B cell (primary cell): ENCODE data around the gene CTNNA3. TPM values are rescaled to one million over a fixed set of nuclear protein-coding genes. Genes with fewer than 3 reads are reported as not detected.

Experiments used
- ATAC-seq: fragments of 200-7000 bp; cut with Tn5 transposase; one replicate; pipeline ENCODE4 v1.10.0; 2021; ENCODE audit warnings: low read depth, mild to moderate bottlenecking, moderate number of reproducible peaks, moderate library complexity
- CTCF ChIA-PET: fragments of 350-600 bp; sonication (Branson Sonifier 250); formaldehyde crosslinking; loops from one replicate; lab custom pipeline; 2021; ENCODE audit warnings: antibody characterized with exemption, inconsistent platforms; lab: Charles Lee
- POLR2A ChIA-PET: fragments of 350-600 bp; sonication (Branson Sonifier 250); formaldehyde crosslinking; loops from one replicate; lab custom pipeline; 2021; ENCODE audit warnings: antibody characterized with exemption; lab: Charles Lee
- DNase-seq: peaks from one replicate; pipeline ENCODE4 v3.0.0; 2013
- H2AFZ ChIP-seq: 2 replicates; pipeline ENCODE4 v1.6.1; 2012; ENCODE audit warnings: mild to moderate bottlenecking, low read depth, low read length; ENCODE audit not compliant: insufficient read depth, poor library complexity, severe bottlenecking
- H3K27ac ChIP-seq, 2 donors: 1 replicate in 1 of 2; 2 replicates in 1 of 2; pipeline ENCODE4 v1.5.1; 2012 to 2013; ENCODE audit warnings: low read length in 2 of 2, mild to moderate bottlenecking in 2 of 2, moderate library complexity in 1 of 2
- H3K27me3 ChIP-seq, 4 experiments: fragments of 200-600 bp in 1 of 4; sonication (generic) in 1 of 4; replicated peaks in 1 of 4; 1 replicate in 2 of 4; 2 replicates in 2 of 4; pipeline versions ENCODE4 v1.6.1 to v1.7.0; 2013 to 2016; ENCODE audit warnings: low read length in 3 of 4, mild to moderate bottlenecking in 2 of 4, mixed read lengths in 1 of 4, moderate library complexity in 1 of 4; ENCODE audit not compliant: insufficient read depth in 4 of 4, control insufficient read depth in 3 of 4; ENCODE audit errors: control extremely low read depth in 1 of 4
- H3K36me3 ChIP-seq, 2 experiments: replicated peaks in 1 of 2; 1 replicate in 1 of 2; 2 replicates in 1 of 2; pipeline versions ENCODE4 v1.6.1 to v1.7.1; 2013; ENCODE audit warnings: low read length in 1 of 2; ENCODE audit not compliant: insufficient read depth in 2 of 2, control insufficient read depth in 1 of 2; ENCODE audit errors: control extremely low read depth in 1 of 2, extremely low read depth in 1 of 2
- H3K4me1 ChIP-seq, 2 donors: fragments of 200-600 bp in 1 of 2; sonication (generic) in 1 of 2; 1 replicate in 1 of 2; 2 replicates in 1 of 2; pipeline versions ENCODE4 v1.5.1 to v1.6.1; 2013 to 2017; ENCODE audit warnings: low read length in 2 of 2; ENCODE audit not compliant: control insufficient read depth in 2 of 2, insufficient read depth in 2 of 2
- H3K4me2 ChIP-seq: replicated peaks from 2 replicates; pipeline ENCODE3; 2012; ENCODE audit warnings: mild to moderate bottlenecking, low read depth, low read length; ENCODE audit not compliant: poor library complexity, severe bottlenecking
- H3K4me3 ChIP-seq, 5 experiments: fragments of 200-600 bp in 1 of 5; sonication (generic) in 1 of 5; 1 replicate in 3 of 5; 2 replicates in 2 of 5; pipeline versions ENCODE4 v1.5.1 to v1.7.0; 2011 to 2016; ENCODE audit warnings: low read length in 4 of 5, mild to moderate bottlenecking in 4 of 5, low read depth in 2 of 5, control low read depth in 1 of 5, moderate library complexity in 1 of 5; ENCODE audit not compliant: insufficient read depth in 1 of 5; ENCODE audit errors: control extremely low read depth in 1 of 5, extremely low read depth in 1 of 5
- H3K79me2 ChIP-seq: fragments of 200-600 bp; sonication (generic); one replicate; pipeline ENCODE4 v1.6.0; 2016; ENCODE audit warnings: low read length; ENCODE audit not compliant: control insufficient read depth, insufficient read depth
- H3K9ac ChIP-seq: fragments of 200-600 bp; sonication (generic); 2 replicates; pipeline ENCODE4 v1.6.1; 2017; ENCODE audit warnings: mild to moderate bottlenecking, low read length, moderate library complexity
- H3K9me3 ChIP-seq, 3 donors: one replicate each; pipeline versions ENCODE4 v1.6.1 to v1.7.1; 2013; ENCODE audit warnings: low read length in 2 of 3; ENCODE audit not compliant: control insufficient read depth in 2 of 3, insufficient read depth in 1 of 3; ENCODE audit errors: control extremely low read depth in 1 of 3
- H4K20me1 ChIP-seq: 2 replicates; pipeline ENCODE4 v1.6.0; 2012; ENCODE audit warnings: mild to moderate bottlenecking, low read length; ENCODE audit not compliant: insufficient read depth, control insufficient read depth, poor library complexity, severe bottlenecking
- H3K27ac Mint-ChIP-seq: one replicate; pipeline ENCODE4 v1.8.0; 2021; ENCODE audit warnings: mixed read lengths
- H3K27me3 Mint-ChIP-seq: one replicate; pipeline ENCODE4 v1.8.0; 2021; ENCODE audit warnings: mixed read lengths
- H3K4me1 Mint-ChIP-seq: one replicate; pipeline ENCODE4 v1.8.0; 2021; ENCODE audit warnings: mixed read lengths
- H3K4me3 Mint-ChIP-seq: one replicate; pipeline ENCODE4 v1.8.0; 2021; ENCODE audit warnings: mixed read lengths
- H3K9me3 Mint-ChIP-seq: one replicate; pipeline ENCODE4 v1.8.0; 2022; ENCODE audit warnings: mixed read lengths; ENCODE audit not compliant: insufficient read depth
- EZH2 ChIP-seq: IDR thresholded peaks from 2 replicates; pipeline ENCODE4 v1.6.1; 2012; ENCODE audit warnings: borderline replicate concordance, low read depth, mild to moderate bottlenecking, moderate library complexity, low read length; ENCODE audit not compliant: insufficient read depth, poor library complexity, severe bottlenecking
- WGBS: methylation state at CpG from one replicate; pipeline ENCODE4 v1.1.5; 2013; ENCODE audit warnings: missing lambda C conversion rate; ENCODE audit not compliant: insufficient coverage; 5-methylcytosine and 5-hydroxymethylcytosine counted together
- intact Hi-C: fragments of 100-400 bp; cut with micrococcal nuclease; formaldehyde crosslinking; loops from one replicate; pipeline ENCODE4 v1.10.0; 2022
- polyA plus RNA-seq: library from polyadenylated mRNA; depleted of rRNA; stranded (reverse); fragments of >200 nt; gene quantifications from 2 replicates; pipeline ENCODE4 v1.2.3, GENCODE V29; 2012
- total RNA-seq, 2 donors: library from RNA; stranded (reverse); fragments of 120-200 nt in 1 of 2; gene quantifications; 1 replicate in 1 of 2; 2 replicates in 1 of 2; pipeline versions ENCODE4 v1.2.3 to v1.2.4, GENCODE V29; 2013 to 2022
- TF ChIP-seq, protein P1 (sequence below): fragments of 200-600 bp; IDR thresholded peaks from one replicate; pipeline ENCODE4 v1.8.0; 2022; ENCODE audit warnings: antibody characterized with exemption, mild to moderate bottlenecking

Gene CTNNA3
- total and polyA plus RNA-seq, 2 donors (not counting 1 experiment from before 2014, with no cell fraction given), result 0.01 TPM; not detected in 1

DNA sequence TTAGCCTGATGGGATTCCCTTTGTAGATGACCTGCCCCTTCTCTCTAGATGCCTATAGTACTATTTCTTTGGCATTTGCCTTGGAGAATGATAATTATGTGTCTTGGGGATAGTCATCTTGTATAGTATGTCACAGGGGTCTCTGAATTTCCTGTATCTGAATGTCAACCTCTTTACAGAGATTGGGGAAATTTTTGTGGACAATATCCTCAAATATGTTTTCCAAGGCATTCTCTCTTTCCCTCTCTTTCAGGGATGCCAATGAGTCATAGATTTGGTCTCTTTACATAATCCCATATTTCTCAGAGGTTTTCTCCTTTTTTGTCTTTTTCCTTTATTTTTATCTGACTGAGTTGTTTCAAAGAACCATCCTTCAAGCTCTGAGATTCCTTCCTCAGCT is 99.4 kb downstream of the CTNNA3 start:
- Histone ChIP-seq H3K4me1 (no peaks in the 10 kb centered on the region), H3K4me3 (no peak overlapping the region), H3K9ac (no peak overlapping the region), H3K9me3 (peaks cover 2 to 11% (median 5%) of the 10 kb centered on the region in 3 donors), H2AFZ (no peak overlapping the region), H3K79me2 (no peaks in the 10 kb centered on the region), H3K36me3 (no peaks in the 10 kb centered on the region), H3K4me2 (no peak overlapping the region), H3K27ac (no peak overlapping the region), H3K27me3 (no peaks in the 10 kb centered on the region), H4K20me1 (no peaks in the 10 kb centered on the region)
- H3K4me1 Mint-ChIP-seq, result no peaks in the 10 kb centered on the region
- peaks cover 4% of the 10 kb centered on the region for H3K27me3 Mint-ChIP-seq
- no peak overlapping the region for H3K4me3 Mint-ChIP-seq
- H3K9me3 Mint-ChIP-seq, result peaks cover 6% of the 10 kb centered on the region
- POLR2A ChIA-PET, result no interaction called here
- CTCF ChIA-PET, result no interaction called here
- intact Hi-C loops, result no loop called here
- no peak for DNase-seq
- no peak for TF ChIP-seq EZH2
- TF ChIP-seq, protein P1, sequence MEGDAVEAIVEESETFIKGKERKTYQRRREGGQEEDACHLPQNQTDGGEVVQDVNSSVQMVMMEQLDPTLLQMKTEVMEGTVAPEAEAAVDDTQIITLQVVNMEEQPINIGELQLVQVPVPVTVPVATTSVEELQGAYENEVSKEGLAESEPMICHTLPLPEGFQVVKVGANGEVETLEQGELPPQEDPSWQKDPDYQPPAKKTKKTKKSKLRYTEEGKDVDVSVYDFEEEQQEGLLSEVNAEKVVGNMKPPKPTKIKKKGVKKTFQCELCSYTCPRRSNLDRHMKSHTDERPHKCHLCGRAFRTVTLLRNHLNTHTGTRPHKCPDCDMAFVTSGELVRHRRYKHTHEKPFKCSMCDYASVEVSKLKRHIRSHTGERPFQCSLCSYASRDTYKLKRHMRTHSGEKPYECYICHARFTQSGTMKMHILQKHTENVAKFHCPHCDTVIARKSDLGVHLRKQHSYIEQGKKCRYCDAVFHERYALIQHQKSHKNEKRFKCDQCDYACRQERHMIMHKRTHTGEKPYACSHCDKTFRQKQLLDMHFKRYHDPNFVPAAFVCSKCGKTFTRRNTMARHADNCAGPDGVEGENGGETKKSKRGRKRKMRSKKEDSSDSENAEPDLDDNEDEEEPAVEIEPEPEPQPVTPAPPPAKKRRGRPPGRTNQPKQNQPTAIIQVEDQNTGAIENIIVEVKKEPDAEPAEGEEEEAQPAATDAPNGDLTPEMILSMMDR, result no peak
- no peak for ATAC-seq
- no peak overlapping the region for H3K27ac Mint-ChIP-seq

DNA sequence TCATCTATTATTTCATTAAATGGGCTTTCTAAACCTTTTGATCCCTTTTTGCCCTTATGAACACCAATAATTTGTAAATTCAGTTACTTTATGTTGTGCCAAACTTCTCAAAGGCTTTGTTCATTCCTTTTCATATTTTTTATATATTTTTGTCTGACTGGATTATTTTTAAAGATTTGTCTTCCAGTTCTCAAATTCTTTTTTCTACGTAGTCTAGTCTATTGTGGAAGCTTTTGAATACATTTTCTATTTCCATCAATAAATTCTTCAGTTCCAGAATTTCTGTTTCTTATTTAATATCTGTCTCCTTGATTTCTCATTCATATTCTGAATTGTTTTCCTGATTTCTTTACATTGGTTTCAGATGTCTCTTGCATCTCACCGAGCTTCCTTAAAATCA is 108.2 kb downstream of the CTNNA3 start:
- no CpG with 5 or more reads among the region's 2 CpGs for WGBS
- CTCF ChIA-PET, result no interaction called here
- Histone ChIP-seq H3K4me2 (no peak overlapping the region), H2AFZ (no peak overlapping the region), H3K27ac (no peak overlapping the region), H3K27me3 (no peaks in the 10 kb centered on the region), H4K20me1 (no peaks in the 10 kb centered on the region), H3K9ac (no peak overlapping the region), H3K4me1 (no peaks in the 10 kb centered on the region), H3K9me3 (peaks cover 4 to 18% (median 14%) of the 10 kb centered on the region in 3 donors), H3K36me3 (no peaks in the 10 kb centered on the region), H3K79me2 (no peaks in the 10 kb centered on the region), H3K4me3 (no peak overlapping the region)
- ATAC-seq, result no peak
- Mint-ChIP-seq H3K27me3 (no peaks in the 10 kb centered on the region), H3K4me3 (no peak overlapping the region), H3K27ac (no peak overlapping the region), H3K4me1 (no peaks in the 10 kb centered on the region), H3K9me3 (peaks cover 18% of the 10 kb centered on the region)
- POLR2A ChIA-PET, result no interaction called here
- no peak for DNase-seq
- TF ChIP-seq, protein P1, result no peak
- intact Hi-C loops, result no loop called here
